ENCODE data around the gene MBTPS1.

MBTPS1 gene

GRCh38 chr16:84032458-84033178 lies 84.1 kb downstream of the MBTPS1 start:
- DNase-seq = no peak

DNA sequence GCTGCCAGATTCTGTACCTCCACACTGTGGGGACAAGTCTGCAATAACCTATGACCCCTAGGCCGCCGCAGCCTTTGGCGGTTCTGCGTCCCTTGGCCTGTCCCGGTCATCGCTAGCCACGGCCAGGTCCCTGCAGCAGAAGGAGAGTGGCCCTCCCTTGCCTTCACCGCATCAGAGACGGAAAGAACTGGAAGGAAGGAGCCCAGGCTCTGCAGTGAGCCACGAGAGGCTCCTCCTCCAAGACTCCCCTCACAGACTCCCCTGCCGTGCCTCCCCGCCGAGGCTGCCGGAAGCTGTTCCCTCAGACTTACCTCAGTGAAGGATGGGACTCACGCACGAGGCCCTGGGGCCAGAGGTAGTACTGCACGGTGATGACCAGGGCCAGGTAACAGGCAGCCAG lies 85.2 kb downstream of the MBTPS1 start:
- no peak for DNase-seq

GRCh38 chr16:84029297-84030047 lies 87.3 kb downstream of the MBTPS1 start:
- no peak for DNase-seq

DNA sequence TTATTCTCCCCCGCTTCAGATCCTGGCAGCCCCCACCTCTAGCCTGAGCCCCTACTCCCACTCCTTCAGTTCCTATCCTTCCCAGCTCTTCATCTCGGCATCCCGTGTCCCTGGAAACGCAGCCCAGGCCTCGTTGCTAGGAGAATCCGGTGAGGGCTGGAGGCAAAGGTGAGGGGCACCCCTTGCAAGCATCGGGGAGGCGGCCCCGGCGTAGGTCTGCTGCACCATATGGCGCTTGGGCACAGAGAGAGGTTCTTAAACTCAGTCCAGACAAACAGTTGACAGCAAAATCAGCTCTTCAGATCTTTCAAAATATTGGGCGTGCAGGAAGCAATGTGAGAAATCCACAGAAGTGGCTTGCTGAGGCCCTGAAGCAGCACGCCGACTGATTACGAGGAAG lies 89.1 kb downstream of the MBTPS1 start:
- no peak for DNase-seq

- no peak for DNase-seq
Observed at GRCh38 chr16:84026606-84027005, 90.1 kb downstream of the MBTPS1 start.

DNA sequence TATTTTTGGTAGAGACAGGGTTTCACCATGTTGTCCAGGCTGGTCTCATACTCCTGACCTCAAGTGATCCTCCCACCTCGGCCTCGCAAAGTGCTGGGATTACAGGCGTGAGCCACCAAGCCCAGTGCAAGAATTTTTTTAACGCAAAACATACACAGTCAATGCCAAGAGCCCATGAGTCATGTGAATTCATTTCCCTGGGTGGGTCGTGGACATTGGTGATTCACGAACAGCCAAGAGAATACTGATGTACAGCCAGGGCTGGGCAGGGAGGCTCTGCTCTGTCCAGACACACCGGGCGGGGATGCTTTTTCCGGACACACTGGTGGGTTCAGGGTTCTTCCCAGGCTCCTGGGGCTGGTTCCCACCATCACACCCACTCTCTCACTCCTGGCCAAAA lies 91.9 kb downstream of the MBTPS1 start:
- DNase-seq = no peak

- DNase-seq = no peak
Observed at GRCh38 chr16:84022644-84023043, 94.1 kb downstream of the MBTPS1 start.

GRCh38 chr16:84021488-84021887 lies 95.3 kb downstream of the MBTPS1 start:
- no peak for DNase-seq

DNA sequence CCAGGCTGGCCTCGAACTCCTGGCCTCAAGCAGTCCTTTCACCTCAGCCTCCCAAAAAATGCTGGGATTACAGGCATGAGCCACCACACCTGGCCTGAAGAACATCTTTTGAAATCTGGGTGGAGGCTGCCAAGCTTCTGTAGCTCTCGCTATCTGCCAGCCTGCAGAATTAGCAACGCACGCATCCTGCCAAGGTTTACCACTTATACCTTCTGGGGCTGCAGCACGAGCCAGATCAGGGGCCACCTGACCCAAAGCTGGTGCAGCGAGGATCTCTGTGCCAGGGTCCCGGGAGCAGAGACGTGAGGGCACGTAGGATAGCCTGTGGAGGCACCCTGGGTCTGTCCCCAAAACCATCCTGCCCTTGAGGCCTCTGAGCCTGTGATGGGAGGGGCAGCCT lies 96.4 kb downstream of the MBTPS1 start:
- DNase-seq = no peak

GRCh38 chr16:84018710-84019109 lies 98.0 kb downstream of the MBTPS1 start:
- no peak for DNase-seq

- DNase-seq = no peak
Observed at GRCh38 chr16:84016477-84016876, 100.3 kb downstream of the MBTPS1 start.

- no peak for DNase-seq
Observed at GRCh38 chr16:84015399-84015798, 101.3 kb downstream of the MBTPS1 start.

- no peak for DNase-seq
Observed at GRCh38 chr16:84014570-84015327, 102.0 kb downstream of the MBTPS1 start.

DNA sequence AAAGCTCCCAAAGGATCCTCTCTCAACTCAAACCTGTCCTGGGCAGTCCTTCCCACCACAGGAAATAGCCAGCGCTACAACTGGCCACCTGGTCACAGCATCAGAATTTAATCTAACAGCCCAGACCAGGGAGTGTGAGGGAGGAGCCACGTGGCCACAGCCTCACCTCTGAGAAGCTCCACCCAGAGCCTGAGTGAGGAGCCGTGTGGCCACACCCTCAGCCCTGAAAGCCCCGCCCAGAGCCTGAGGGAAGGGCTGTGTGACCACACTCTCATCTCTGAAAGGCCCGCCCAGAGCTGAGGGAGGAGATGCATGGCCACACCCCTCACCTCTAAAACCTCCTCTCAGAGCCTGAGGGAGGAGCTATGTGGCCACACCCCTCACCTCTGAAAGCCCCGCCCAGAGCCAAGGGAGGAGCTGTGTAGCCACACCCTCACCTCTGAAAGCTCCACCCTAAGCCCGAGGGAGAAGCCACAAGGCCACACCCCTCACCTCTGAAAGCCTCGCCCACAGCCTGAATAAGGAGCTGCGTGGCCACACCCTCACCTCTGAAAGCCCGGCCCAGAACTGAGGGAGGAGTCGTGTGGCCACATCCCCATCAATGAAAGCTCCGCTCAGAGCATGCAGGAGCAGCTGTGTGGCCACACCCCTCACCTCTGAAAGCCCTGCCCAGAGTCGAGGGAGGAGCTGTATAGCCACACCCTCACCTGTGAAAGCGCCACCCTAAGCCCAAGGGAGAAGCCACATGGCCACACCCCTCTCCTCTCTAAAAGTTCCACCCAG lies 102.8 kb downstream of the MBTPS1 start:
- peak; percentile 97 for DNase-seq

DNA sequence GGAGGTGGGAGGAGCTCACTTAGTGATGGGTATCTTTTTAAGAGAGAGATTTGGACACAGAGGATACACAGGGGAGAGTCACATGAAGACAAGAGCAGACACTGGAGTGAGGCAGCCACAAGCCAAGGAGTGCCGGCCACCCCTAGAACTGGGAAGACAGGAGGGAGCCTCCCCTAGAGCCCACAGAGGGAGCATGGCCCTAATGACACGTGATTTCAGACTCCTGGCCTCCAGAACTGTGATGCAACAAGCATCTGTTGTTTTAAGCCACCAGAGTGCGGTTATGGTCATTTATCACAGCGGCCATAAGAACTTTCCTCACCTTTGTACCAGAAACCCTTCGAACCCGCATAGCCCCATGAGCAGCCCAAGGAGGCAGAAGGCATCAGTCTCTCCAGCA lies 107.5 kb downstream of the MBTPS1 start:
- no peak for DNase-seq

DNA sequence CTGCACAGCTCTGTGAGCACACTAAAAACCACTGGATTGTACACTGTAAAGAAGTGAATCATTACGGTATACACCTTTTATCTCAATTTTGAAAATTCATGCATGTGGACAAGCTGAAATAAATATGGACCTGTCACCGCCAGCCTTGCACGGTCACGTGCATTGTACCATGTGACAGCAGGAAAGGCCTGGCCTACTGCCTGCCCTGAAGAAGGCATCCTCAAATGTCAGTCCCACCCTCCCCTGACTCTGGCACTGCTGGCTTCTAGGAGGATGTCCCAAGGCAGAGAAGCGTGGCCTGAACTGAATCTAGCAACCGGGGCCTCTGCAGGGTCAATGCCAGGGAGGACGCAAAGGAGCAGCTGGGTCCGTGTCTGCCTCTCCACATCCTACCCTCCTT lies 108.8 kb downstream of the MBTPS1 start:
- no peak for DNase-seq

- no peak for DNase-seq
Observed at GRCh38 chr16:84007520-84007919, 109.2 kb downstream of the MBTPS1 start.

GRCh38 chr16:84005391-84005790 lies 111.4 kb downstream of the MBTPS1 start:
- no peak for DNase-seq

DNA sequence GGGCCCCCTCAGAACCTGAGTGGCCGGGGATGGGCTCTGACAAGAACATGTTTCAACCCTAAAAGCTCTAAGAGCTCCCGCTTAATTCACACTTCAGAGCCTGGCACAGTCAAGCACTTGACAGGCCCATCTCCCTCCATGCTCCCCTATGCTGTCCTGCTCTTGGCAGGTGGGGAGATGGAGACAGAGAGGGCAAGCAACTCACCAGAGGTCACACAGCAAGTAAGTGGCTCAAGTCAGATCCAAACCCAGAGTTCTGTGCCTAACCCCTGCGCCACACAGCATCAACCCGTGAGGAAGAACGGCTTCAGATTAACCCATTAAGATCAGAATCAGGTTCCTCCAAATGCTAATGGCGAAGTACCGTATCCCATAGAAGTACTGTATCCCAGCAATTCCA lies 112.3 kb downstream of the MBTPS1 start:
- no peak for DNase-seq
